ENCODE measurements around the gene PDE4A. TPM values are rescaled to one million over a fixed set of nuclear protein-coding genes. Genes with fewer than 3 reads are reported as not detected.

The PDE4A gene
- total RNA-seq, 1 experiment from 2014 or later, result 3.1 TPM

DNA sequence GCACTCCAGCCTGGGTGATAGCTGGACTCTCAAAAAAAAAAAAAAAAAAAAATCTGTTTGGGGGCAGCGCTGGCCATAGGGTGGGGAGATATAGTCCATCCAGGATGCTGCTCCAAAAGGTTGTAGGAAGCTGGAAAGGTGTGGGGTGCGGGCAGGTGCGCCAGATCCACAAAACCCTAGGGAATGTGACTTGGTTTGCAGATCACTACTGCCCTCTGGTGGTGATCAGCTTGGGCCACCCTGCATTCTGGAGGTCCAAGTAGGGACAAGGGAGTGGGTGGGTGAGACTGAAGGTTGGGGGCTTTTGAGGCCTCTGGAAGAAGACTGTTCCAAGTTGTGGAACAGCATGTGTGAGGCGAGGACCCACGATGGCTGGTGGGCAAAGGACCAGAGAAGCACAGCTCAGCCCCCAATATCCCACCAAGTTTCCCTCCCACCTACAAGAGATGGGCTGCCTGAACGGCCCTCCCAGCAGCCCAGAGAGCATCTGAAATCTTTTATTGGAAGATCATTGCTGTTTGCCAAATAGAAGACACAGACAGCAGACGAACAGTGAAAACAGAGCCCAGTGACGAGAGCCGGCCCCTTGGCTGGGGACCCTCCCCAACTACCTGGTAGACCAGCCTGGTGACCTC is 29.6 kb upstream of the PDE4A start:
- ChIA-PET POLR2A (ENCODE audit: unreplicated experiment) (no interaction called here), CTCF (interaction anchor here (0.5 to 1.9 kb wide), 7 partner anchors 56 to 256 kb away, joined by 3 to 23 read pairs (median 5); no protein-coding TSS in a partner anchor)
- ATAC-seq, result peak; percentile 71
- Histone ChIP-seq H3K9me2 (replicated peaks; ENCODE audit: low read length) (no peaks in the 10 kb centered on the region), H2AFZ (ENCODE audit: low read length) (no peak overlapping the region), H3K9me3 (ENCODE audit: low read length) (no peaks in the 10 kb centered on the region), H3K36me3 (ENCODE audit: low read depth, low read length) (peaks cover 28% of the 10 kb centered on the region), H3K4me1 (ENCODE audit: insufficient read depth, low read length) (no peaks in the 10 kb centered on the region), H4K20me1 (ENCODE audit: low read length) (no peaks in the 10 kb centered on the region), H3K4me2 (ENCODE audit: low read length) (no peak overlapping the region), H3K4me3 (ENCODE audit: low read length) (no peak overlapping the region), H3K79me2 (ENCODE audit: low read length) (no peaks in the 10 kb centered on the region), H3K27ac (ENCODE audit: low read length) (no peak overlapping the region), H3K9ac (ENCODE audit: low read length) (no peak overlapping the region), H3K27me3 (ENCODE audit: low read length) (no peaks in the 10 kb centered on the region), H3F3A (ENCODE audit: low read length, unreplicated experiment) (no peaks in the 10 kb centered on the region)
- intact Hi-C loops (cut with micrococcal nuclease), result no loop called here
- TF ChIP-seq, protein P1, sequence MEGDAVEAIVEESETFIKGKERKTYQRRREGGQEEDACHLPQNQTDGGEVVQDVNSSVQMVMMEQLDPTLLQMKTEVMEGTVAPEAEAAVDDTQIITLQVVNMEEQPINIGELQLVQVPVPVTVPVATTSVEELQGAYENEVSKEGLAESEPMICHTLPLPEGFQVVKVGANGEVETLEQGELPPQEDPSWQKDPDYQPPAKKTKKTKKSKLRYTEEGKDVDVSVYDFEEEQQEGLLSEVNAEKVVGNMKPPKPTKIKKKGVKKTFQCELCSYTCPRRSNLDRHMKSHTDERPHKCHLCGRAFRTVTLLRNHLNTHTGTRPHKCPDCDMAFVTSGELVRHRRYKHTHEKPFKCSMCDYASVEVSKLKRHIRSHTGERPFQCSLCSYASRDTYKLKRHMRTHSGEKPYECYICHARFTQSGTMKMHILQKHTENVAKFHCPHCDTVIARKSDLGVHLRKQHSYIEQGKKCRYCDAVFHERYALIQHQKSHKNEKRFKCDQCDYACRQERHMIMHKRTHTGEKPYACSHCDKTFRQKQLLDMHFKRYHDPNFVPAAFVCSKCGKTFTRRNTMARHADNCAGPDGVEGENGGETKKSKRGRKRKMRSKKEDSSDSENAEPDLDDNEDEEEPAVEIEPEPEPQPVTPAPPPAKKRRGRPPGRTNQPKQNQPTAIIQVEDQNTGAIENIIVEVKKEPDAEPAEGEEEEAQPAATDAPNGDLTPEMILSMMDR (conservative IDR thresholded peaks at IDR 0.05; ENCODE audit: low read depth, low read length), result peak; percentile 92
- TF ChIP-seq EZH2 (IDR thresholded peaks at IDR 0.05; ENCODE audit: low read length, unreplicated experiment), result no peak
- TF ChIP-seq EZH2phosphoT487 (IDR thresholded peaks at IDR 0.05; ENCODE audit: borderline replicate concordance, low read length), result no peak
- no TSS peak for BruUV-seq (replicated peaks)
- DNase-seq, result peak; percentile 84

DNA sequence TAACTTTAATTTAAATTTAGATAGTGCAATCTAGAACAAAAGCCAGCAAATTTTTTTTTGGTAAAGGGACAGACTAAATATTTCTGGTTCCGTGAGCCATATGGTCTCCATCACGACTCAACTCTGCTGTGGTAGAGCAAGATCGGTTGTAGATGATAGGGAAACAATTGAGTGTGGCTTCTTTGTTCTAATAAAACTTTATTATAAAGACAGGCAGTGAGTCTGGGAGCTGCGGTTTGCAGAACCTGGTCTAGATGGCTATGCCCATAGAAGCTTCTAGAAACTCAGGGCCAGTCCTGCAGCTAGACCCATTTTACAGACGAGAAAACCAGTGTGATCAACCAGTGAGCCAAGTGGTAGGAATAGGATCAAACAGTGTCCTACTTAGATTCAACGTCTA is 28.2 kb upstream of the PDE4A start:
- Histone ChIP-seq H3K4me1 (ENCODE audit: insufficient read depth, low read length) (no peaks in the 10 kb centered on the region), H3K36me3 (ENCODE audit: low read depth, low read length) (peaks cover 30% of the 10 kb centered on the region), H3K9me3 (ENCODE audit: low read length) (no peaks in the 10 kb centered on the region), H3K27me3 (ENCODE audit: low read length) (no peaks in the 10 kb centered on the region), H3K9ac (ENCODE audit: low read length) (no peak overlapping the region), H3K27ac (ENCODE audit: low read length) (no peak overlapping the region), H3F3A (ENCODE audit: low read length, unreplicated experiment) (no peaks in the 10 kb centered on the region), H3K4me2 (ENCODE audit: low read length) (no peak overlapping the region), H3K4me3 (ENCODE audit: low read length) (no peak overlapping the region), H3K9me2 (replicated peaks; ENCODE audit: low read length) (no peaks in the 10 kb centered on the region), H3K79me2 (ENCODE audit: low read length) (peaks cover 9% of the 10 kb centered on the region), H4K20me1 (ENCODE audit: low read length) (peaks cover 7% of the 10 kb centered on the region), H2AFZ (ENCODE audit: low read length) (no peak overlapping the region)
- CTCF ChIA-PET, result interaction anchor here (0.7 to 1.1 kb wide), 2 partner anchors 121 to 133 kb away, joined by 3 read pairs; partner anchors contain the start of gene ICAM1
- DNase-seq (no peak), ATAC-seq (no peak)
- intact Hi-C loops (cut with micrococcal nuclease), result no loop called here
- POLR2A ChIA-PET (ENCODE audit: unreplicated experiment), result no interaction called here
- TF ChIP-seq, protein P1 (conservative IDR thresholded peaks at IDR 0.05; ENCODE audit: low read depth, low read length), result no peak
- TF ChIP-seq EZH2 (IDR thresholded peaks at IDR 0.05; ENCODE audit: low read length, unreplicated experiment), result no peak
- TF ChIP-seq EZH2phosphoT487 (IDR thresholded peaks at IDR 0.05; ENCODE audit: borderline replicate concordance, low read length), result no peak
- no TSS peak for BruUV-seq (replicated peaks)

DNA sequence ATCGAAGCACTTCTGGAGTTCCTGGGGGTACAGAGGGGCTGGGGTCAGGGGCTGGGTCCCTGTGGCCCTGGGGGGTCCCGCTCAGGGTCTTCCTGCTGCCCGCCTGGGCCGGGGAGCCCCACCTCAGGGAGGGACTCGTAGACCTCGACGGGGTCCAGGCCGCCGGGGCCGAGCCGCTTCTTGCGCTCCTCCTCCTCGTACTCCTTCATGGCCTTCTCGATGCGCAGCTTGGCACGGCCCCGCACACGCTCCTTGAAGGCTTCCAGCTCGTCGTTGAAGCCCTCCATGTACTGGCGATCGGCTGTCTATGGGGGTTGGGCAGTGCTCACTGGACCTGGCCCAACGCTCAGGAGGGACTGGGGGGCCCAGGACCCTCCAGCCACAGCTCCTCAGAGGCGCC is 27.2 kb upstream of the PDE4A start:
- Histone ChIP-seq H3K9me2 (replicated peaks; ENCODE audit: low read length) (no peaks in the 10 kb centered on the region), H2AFZ (ENCODE audit: low read length) (no peak overlapping the region), H3F3A (ENCODE audit: low read length, unreplicated experiment) (no peaks in the 10 kb centered on the region), H3K4me3 (ENCODE audit: low read length) (no peak overlapping the region), H3K4me1 (ENCODE audit: insufficient read depth, low read length) (no peaks in the 10 kb centered on the region), H3K27ac (ENCODE audit: low read length) (no peak overlapping the region), H4K20me1 (ENCODE audit: low read length) (peaks cover 14% of the 10 kb centered on the region), H3K79me2 (ENCODE audit: low read length) (peaks cover 19% of the 10 kb centered on the region), H3K9ac (ENCODE audit: low read length) (no peak overlapping the region), H3K36me3 (ENCODE audit: low read depth, low read length) (peaks cover 34% of the 10 kb centered on the region), H3K4me2 (ENCODE audit: low read length) (no peak overlapping the region), H3K9me3 (ENCODE audit: low read length) (no peaks in the 10 kb centered on the region), H3K27me3 (ENCODE audit: low read length) (no peaks in the 10 kb centered on the region)
- ChIA-PET CTCF (interaction anchor here (0.6 to 1.1 kb wide), 2 partner anchors 134 to 159 kb away, joined by 3 to 5 read pairs; no protein-coding TSS in a partner anchor), POLR2A (ENCODE audit: unreplicated experiment) (no interaction called here)
- ATAC-seq, result no peak
- intact Hi-C loops (cut with micrococcal nuclease), result no loop called here
- no peak for DNase-seq
- TF ChIP-seq, protein P1 (conservative IDR thresholded peaks at IDR 0.05; ENCODE audit: low read depth, low read length), result no peak
- TF ChIP-seq EZH2 (IDR thresholded peaks at IDR 0.05; ENCODE audit: low read length, unreplicated experiment), result no peak
- TF ChIP-seq EZH2phosphoT487 (IDR thresholded peaks at IDR 0.05; ENCODE audit: borderline replicate concordance, low read length), result no peak
- BruUV-seq (replicated peaks), result no TSS peak
